HepG2 (cell line): ENCODE data around the gene TMEM256. TPM values are rescaled to one million over a fixed set of nuclear protein-coding genes. Genes with fewer than 3 reads are reported as not detected.
A peak's percentile ranks its signal among the peaks of the same experiment; 100 is the strongest.

Experiments
- ARNTL ChIP-seq: sonication (generic); formaldehyde crosslinking; IDR thresholded peaks from 2 replicates; pipeline ENCODE4 v1.4.0; 2020; ENCODE audit warnings: mild to moderate bottlenecking, missing genetic modification reagents
- ASH2L ChIP-seq: fragments of 300-600, 200-600 bp; sonication (generic); IDR thresholded peaks from 2 replicates; pipeline ENCODE4 v1.7.0; 2017; ENCODE audit warnings: low read depth, mild to moderate bottlenecking, moderate library complexity, mixed read lengths, low read length; ENCODE audit not compliant: insufficient read length
- HDAC2 ChIP-seq: sonication (generic); formaldehyde crosslinking; IDR thresholded peaks from 2 replicates; pipeline ENCODE4 v1.4.0; 2020; ENCODE audit warnings: missing genetic modification reagents
- HMG20A ChIP-seq: IDR thresholded peaks from 2 replicates; pipeline ENCODE4 v1.6.1; 2016; ENCODE audit warnings: borderline replicate concordance
- HNRNPL ChIP-seq: fragments of 200-400 bp; formaldehyde crosslinking; IDR thresholded peaks from 2 replicates; pipeline ENCODE4 v1.6.1; 2017; ENCODE audit warnings: mild to moderate bottlenecking, low read depth, low read length
- PPARG ChIP-seq: conservative IDR thresholded peaks from 2 replicates; pipeline ENCODE4 v1.6.1; 2016; ENCODE audit warnings: missing biosample characterization, missing genetic modification reagents
- ZNF143 ChIP-seq: sonication (generic); formaldehyde crosslinking; IDR thresholded peaks from 2 replicates; pipeline ENCODE4 v1.4.0; 2020; ENCODE audit warnings: missing genetic modification reagents
- ZNF225 ChIP-seq: sonication (generic); formaldehyde crosslinking; IDR thresholded peaks from 2 replicates; pipeline ENCODE4 v1.4.0; 2020; ENCODE audit warnings: mild to moderate bottlenecking, missing genetic modification reagents
- ZNF234 ChIP-seq: sonication (generic); formaldehyde crosslinking; conservative IDR thresholded peaks from 2 replicates; pipeline ENCODE4 v1.5.1; 2020; ENCODE audit warnings: mild to moderate bottlenecking, missing genetic modification reagents
- ZNF281 ChIP-seq: sonication (generic); formaldehyde crosslinking; IDR thresholded peaks from 2 replicates; pipeline ENCODE4 v1.4.0; 2020; ENCODE audit warnings: missing genetic modification reagents, borderline replicate concordance
- ZNF350 ChIP-seq: sonication (generic); formaldehyde crosslinking; IDR thresholded peaks from 2 replicates; pipeline ENCODE4 v1.4.0; 2020; ENCODE audit warnings: mild to moderate bottlenecking, low read depth, missing genetic modification reagents, borderline replicate concordance
- ZNF512 ChIP-seq: sonication (generic); formaldehyde crosslinking; IDR thresholded peaks from 2 replicates; pipeline ENCODE4 v1.4.0; 2020; ENCODE audit warnings: mild to moderate bottlenecking, missing genetic modification reagents
- ZNF563 ChIP-seq: sonication (generic); formaldehyde crosslinking; IDR thresholded peaks from 2 replicates; pipeline ENCODE4 v1.8.0; 2022; ENCODE audit warnings: mild to moderate bottlenecking, moderate library complexity, missing genetic modification reagents
- ZNF703 ChIP-seq: sonication (generic); formaldehyde crosslinking; IDR thresholded peaks from 2 replicates; pipeline ENCODE4 v1.5.1; 2020; ENCODE audit warnings: missing genetic modification reagents, mild to moderate bottlenecking, moderate library complexity, borderline replicate concordance
- ZNF746 ChIP-seq: sonication (generic); formaldehyde crosslinking; IDR thresholded peaks from 2 replicates; pipeline ENCODE4 v1.8.0; 2022; ENCODE audit warnings: mild to moderate bottlenecking, missing genetic modification reagents
- ZNF768 ChIP-seq: sonication (generic); formaldehyde crosslinking; IDR thresholded peaks from 2 replicates; pipeline ENCODE4 v1.4.0; 2020; ENCODE audit warnings: missing genetic modification reagents
- ZSCAN9 ChIP-seq: IDR thresholded peaks from 2 replicates; pipeline ENCODE4 v1.6.1; 2016; ENCODE audit warnings: borderline replicate concordance
- polyA plus RNA-seq, 8 experiments: library from polyadenylated mRNA; depleted of rRNA in 3 of 8; stranded (reverse) in 7 of 8; unstranded in 1 of 8; fragments of >200 nt; fragmentation: Illumina TruSeq in 4 of 8; extraction: Trizol in 4 of 8; gene quantifications; 2 replicates each; pipeline versions ENCODE4 v1.2.1 to v1.2.3, GENCODE V29; 2011 to 2016; ENCODE audit warnings: low read depth in 4 of 8, missing spikeins in 1 of 8, mixed read lengths in 1 of 8; ENCODE audit not compliant: insufficient read depth in 1 of 8
- total RNA-seq, 5 experiments: library from RNA; depleted of rRNA; stranded (reverse); fragments of >200 nt; fragmentation: Illumina TruSeq; extraction: Trizol; gene quantifications; 2 replicates each; pipeline ENCODE4 v1.2.3, GENCODE V29; 2016; ENCODE audit warnings: low read depth in 1 of 5
- TF ChIP-seq, protein P1 (sequence below): fragments of 450-650 bp; IDR thresholded peaks from 2 replicates; pipeline ENCODE4 v1.6.1; 2017
- TF ChIP-seq, protein P2 (sequence below): sonication (generic); formaldehyde crosslinking; IDR thresholded peaks from 2 replicates; pipeline ENCODE4 v1.5.1; 2020; ENCODE audit warnings: mild to moderate bottlenecking, moderate library complexity, missing genetic modification reagents
- TF ChIP-seq, protein P3 (sequence below): sonication (generic); formaldehyde crosslinking; IDR thresholded peaks from 2 replicates; pipeline ENCODE4 v1.4.0; 2020; ENCODE audit warnings: mild to moderate bottlenecking, missing genetic modification reagents

TMEM256 gene
- total and polyA plus RNA-seq, 2 of the 13 experiments (the other 11 are each of a cell fraction or from before 2014, with no cell fraction given): 231 to 252 TPM

DNA sequence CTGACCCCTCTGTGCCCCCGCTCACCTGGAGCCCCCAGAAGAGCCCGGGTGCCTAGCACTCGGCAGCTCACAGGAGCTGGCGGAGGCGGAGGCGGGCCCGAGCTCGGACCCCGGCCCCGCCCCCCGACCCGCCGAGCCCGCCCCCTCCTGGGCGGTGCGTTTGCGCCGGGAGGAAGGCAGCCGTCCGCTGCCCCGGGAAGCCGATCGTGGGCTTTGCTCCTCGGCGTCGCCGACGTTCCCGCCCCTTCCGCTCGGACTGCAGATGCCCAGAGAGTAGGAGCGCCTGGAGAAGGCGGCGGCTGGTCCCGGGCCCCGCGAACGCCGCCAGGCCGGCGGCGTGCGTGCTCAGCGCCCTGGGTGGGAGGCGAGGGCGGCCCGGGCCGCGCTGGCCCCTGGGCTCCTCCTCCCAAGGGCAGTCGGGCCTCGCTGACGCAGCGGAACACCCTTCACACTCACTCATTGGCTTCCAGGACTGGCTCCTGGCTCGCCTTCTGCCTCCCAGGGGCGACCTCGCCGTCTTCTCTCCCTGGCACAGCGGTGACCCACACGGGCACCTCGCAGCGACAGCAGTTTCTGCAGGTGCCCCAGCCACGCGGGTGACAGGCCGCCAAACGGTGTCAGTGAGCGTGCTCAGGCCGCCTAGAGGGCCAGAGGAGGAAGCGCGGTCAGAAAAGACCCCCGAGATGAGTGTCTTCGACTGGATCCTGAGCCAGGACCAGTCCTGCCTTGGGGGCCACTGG lies 9.3 kb downstream of the TMEM256 start, which contains the start of gene PLSCR3 (continued):
- TF ChIP-seq ZNF281 (CRISPR knock-in tag) (no peak), HDAC2 (CRISPR knock-in tag) (no peak; the same call in 1 of the 2 replicates), PPARG (CRISPR knock-in tag) (no peak), ASH2L (no peak), ZSCAN9 (CRISPR knock-in tag) (no peak), ZNF234 (0 out of 2 replicates have a peak, but pooled peaks have one; percentile 41), HNRNPL (peak; percentile 95), ZNF512 (no peak), ZNF350 (CRISPR knock-in tag) (peak; percentile 49; the same call in 1 of the 2 replicates), ZNF225 (0 out of 2 replicates have a peak, but pooled peaks have one; percentile 51), HMG20A (CRISPR knock-in tag) (no peak), ZNF143 (CRISPR knock-in tag) (0 out of 2 replicates have a peak, but pooled peaks have one; percentile 23), ZNF768 (peak; percentile 62), ARNTL (CRISPR knock-in tag) (no peak), ZNF746 (CRISPR knock-in tag) (no peak), ZNF563 (CRISPR knock-in tag) (no peak; the same call in 1 of the 2 replicates), ZNF703 (no peak)
- TF ChIP-seq, protein P1, sequence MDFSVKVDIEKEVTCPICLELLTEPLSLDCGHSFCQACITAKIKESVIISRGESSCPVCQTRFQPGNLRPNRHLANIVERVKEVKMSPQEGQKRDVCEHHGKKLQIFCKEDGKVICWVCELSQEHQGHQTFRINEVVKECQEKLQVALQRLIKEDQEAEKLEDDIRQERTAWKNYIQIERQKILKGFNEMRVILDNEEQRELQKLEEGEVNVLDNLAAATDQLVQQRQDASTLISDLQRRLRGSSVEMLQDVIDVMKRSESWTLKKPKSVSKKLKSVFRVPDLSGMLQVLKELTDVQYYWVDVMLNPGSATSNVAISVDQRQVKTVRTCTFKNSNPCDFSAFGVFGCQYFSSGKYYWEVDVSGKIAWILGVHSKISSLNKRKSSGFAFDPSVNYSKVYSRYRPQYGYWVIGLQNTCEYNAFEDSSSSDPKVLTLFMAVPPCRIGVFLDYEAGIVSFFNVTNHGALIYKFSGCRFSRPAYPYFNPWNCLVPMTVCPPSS: no peak
- TF ChIP-seq, protein P2, sequence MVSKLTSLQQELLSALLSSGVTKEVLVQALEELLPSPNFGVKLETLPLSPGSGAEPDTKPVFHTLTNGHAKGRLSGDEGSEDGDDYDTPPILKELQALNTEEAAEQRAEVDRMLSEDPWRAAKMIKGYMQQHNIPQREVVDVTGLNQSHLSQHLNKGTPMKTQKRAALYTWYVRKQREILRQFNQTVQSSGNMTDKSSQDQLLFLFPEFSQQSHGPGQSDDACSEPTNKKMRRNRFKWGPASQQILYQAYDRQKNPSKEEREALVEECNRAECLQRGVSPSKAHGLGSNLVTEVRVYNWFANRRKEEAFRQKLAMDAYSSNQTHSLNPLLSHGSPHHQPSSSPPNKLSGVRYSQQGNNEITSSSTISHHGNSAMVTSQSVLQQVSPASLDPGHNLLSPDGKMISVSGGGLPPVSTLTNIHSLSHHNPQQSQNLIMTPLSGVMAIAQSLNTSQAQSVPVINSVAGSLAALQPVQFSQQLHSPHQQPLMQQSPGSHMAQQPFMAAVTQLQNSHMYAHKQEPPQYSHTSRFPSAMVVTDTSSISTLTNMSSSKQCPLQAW: peak; percentile 69; the same call in 1 of the 2 replicates
- TF ChIP-seq, protein P3, sequence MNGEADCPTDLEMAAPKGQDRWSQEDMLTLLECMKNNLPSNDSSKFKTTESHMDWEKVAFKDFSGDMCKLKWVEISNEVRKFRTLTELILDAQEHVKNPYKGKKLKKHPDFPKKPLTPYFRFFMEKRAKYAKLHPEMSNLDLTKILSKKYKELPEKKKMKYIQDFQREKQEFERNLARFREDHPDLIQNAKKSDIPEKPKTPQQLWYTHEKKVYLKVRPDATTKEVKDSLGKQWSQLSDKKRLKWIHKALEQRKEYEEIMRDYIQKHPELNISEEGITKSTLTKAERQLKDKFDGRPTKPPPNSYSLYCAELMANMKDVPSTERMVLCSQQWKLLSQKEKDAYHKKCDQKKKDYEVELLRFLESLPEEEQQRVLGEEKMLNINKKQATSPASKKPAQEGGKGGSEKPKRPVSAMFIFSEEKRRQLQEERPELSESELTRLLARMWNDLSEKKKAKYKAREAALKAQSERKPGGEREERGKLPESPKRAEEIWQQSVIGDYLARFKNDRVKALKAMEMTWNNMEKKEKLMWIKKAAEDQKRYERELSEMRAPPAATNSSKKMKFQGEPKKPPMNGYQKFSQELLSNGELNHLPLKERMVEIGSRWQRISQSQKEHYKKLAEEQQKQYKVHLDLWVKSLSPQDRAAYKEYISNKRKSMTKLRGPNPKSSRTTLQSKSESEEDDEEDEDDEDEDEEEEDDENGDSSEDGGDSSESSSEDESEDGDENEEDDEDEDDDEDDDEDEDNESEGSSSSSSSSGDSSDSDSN: peak; percentile 78
